HEK293T (cell line): ENCODE results near the gene STH.

ENCODE experiments used
- BHLHE40 ChIP-seq: fragments of 450-650 bp; IDR thresholded peaks from 2 replicates; pipeline ENCODE4 v1.6.1; 2016; ENCODE audit warnings: mild to moderate bottlenecking, moderate library complexity, borderline replicate concordance
- CTBP1 ChIP-seq: fragments of 450-650 bp; IDR thresholded peaks from 2 replicates; pipeline ENCODE4 v1.6.1; 2016; ENCODE audit warnings: borderline replicate concordance
- ELF4 ChIP-seq: fragments of 450-650 bp; IDR thresholded peaks from 2 replicates; pipeline ENCODE4 v1.6.1; 2017; ENCODE audit warnings: antibody characterized with exemption
- FOXK2 ChIP-seq: fragments of 450-650 bp; IDR thresholded peaks from 2 replicates; pipeline ENCODE4 v1.6.1; 2016; ENCODE audit warnings: mild to moderate bottlenecking
- FOXM1 ChIP-seq: fragments of 450-650 bp; IDR thresholded peaks from 2 replicates; pipeline ENCODE4 v1.6.1; 2017; ENCODE audit warnings: mild to moderate bottlenecking, borderline replicate concordance
- HDGF ChIP-seq: fragments of 450-650 bp; IDR thresholded peaks from 2 replicates; pipeline ENCODE4 v1.6.1; 2017; ENCODE audit warnings: antibody characterized with exemption, borderline replicate concordance
- NFRKB ChIP-seq: fragments of 450-650 bp; IDR thresholded peaks from 2 replicates; pipeline ENCODE4 v1.6.1; 2016; ENCODE audit warnings: mild to moderate bottlenecking, moderate library complexity
- ZNF384 ChIP-seq: fragments of 450-650 bp; IDR thresholded peaks from 2 replicates; pipeline ENCODE4 v1.6.1; 2016

- TF ChIP-seq ELF4 (no peak), HDGF (no peak), ZNF384 (no peak), FOXM1 (no peak), FOXK2 (no peak), CTBP1 (no peak), BHLHE40 (no peak), NFRKB (no peak)
Observed at GRCh38 chr17:46002311-46002972, 3.4 kb downstream of the STH start.
